ENCODE data around the gene ITGBL1.

GRCh38 chr13:101425156-101425471 is 27.4 kb upstream of the ITGBL1 start:
- no peak for TF ChIP-seq SRF (IDR thresholded peaks at IDR 0.05; ENCODE audit: low read depth, low read length)
- TF ChIP-seq RAD21 (CRISPR knock-in tag; IDR thresholded peaks at IDR 0.05), result no peak
- TF ChIP-seq, protein P1, sequence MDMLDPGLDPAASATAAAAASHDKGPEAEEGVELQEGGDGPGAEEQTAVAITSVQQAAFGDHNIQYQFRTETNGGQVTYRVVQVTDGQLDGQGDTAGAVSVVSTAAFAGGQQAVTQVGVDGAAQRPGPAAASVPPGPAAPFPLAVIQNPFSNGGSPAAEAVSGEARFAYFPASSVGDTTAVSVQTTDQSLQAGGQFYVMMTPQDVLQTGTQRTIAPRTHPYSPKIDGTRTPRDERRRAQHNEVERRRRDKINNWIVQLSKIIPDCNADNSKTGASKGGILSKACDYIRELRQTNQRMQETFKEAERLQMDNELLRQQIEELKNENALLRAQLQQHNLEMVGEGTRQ (IDR thresholded peaks at IDR 0.05; ENCODE audit: low read depth, low read length), result no peak
- TF ChIP-seq, protein P1 (CRISPR knock-in tag; IDR thresholded peaks at IDR 0.05; ENCODE audit: borderline replicate concordance), result no peak
- TF ChIP-seq ETV5 (CRISPR knock-in tag; IDR thresholded peaks at IDR 0.05; ENCODE audit: borderline replicate concordance), result no peak
- no peak for TF ChIP-seq KDM1A (CRISPR knock-in tag; IDR thresholded peaks at IDR 0.05)
- TF ChIP-seq, protein P2, sequence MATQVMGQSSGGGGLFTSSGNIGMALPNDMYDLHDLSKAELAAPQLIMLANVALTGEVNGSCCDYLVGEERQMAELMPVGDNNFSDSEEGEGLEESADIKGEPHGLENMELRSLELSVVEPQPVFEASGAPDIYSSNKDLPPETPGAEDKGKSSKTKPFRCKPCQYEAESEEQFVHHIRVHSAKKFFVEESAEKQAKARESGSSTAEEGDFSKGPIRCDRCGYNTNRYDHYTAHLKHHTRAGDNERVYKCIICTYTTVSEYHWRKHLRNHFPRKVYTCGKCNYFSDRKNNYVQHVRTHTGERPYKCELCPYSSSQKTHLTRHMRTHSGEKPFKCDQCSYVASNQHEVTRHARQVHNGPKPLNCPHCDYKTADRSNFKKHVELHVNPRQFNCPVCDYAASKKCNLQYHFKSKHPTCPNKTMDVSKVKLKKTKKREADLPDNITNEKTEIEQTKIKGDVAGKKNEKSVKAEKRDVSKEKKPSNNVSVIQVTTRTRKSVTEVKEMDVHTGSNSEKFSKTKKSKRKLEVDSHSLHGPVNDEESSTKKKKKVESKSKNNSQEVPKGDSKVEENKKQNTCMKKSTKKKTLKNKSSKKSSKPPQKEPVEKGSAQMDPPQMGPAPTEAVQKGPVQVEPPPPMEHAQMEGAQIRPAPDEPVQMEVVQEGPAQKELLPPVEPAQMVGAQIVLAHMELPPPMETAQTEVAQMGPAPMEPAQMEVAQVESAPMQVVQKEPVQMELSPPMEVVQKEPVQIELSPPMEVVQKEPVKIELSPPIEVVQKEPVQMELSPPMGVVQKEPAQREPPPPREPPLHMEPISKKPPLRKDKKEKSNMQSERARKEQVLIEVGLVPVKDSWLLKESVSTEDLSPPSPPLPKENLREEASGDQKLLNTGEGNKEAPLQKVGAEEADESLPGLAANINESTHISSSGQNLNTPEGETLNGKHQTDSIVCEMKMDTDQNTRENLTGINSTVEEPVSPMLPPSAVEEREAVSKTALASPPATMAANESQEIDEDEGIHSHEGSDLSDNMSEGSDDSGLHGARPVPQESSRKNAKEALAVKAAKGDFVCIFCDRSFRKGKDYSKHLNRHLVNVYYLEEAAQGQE (IDR thresholded peaks at IDR 0.05; ENCODE audit: borderline replicate concordance in 1 of 2, low read depth in 1 of 2, low read length in 2 of 2), result no peak
- no peak for TF ChIP-seq CBFB (CRISPR knock-in tag; IDR thresholded peaks at IDR 0.05)

Data from HepG2 (cell line).